Measurements from ENCODE around the gene GATA2.

- TF ChIP-seq CTCF (IDR thresholded peaks at IDR 0.05) (no peak), POLR2A (IDR thresholded peaks at IDR 0.05) (no peak)
Observed at GRCh38 chr3:128485282-128486204, 7.5 kb downstream of the GATA2 start.

Data from thyroid gland (tissue), 4 donors.